ENCODE measurements around the gene SLC8A3.

DNA sequence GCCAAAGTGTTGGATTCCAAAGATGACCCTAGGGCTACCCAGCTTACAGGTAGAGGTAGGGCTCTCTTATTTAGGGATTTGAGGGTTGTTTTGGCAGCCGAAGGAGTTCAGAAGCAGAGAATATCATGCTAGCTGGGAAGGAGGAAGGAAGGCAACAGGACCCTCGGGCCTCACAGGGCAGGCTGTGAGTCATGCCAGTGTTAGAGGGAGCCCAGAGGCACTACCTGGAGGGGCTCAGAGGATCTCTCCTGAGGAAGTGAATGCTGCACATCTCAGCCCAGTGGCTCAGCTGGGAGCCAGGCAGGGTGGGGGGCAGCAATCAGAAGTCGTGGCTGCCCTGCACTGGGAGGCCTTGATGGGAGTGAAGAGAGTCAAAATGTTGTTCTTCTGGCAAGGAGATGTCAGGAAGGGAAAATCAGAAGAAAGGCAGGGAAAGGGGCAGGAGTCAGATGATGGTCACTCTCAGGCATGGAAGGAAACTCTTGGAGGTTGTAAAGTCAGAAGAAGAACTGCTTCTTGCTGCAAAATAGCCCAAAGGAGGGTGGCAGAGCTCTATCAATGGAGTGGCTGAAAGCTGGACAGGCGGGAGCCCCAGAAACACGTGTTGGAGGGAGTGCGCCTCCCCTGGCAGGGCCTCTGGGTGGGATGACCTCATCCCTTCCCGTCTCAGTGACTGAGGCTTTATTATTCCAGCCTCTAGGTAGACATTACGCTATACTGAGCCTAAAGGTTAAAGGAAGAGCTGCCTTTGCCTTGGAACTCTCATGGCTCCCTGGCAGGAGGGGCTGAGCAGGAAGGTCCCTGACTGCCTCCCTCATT, 168.2 kb downstream of the SLC8A3 start:
- TF ChIP-seq, protein P1, sequence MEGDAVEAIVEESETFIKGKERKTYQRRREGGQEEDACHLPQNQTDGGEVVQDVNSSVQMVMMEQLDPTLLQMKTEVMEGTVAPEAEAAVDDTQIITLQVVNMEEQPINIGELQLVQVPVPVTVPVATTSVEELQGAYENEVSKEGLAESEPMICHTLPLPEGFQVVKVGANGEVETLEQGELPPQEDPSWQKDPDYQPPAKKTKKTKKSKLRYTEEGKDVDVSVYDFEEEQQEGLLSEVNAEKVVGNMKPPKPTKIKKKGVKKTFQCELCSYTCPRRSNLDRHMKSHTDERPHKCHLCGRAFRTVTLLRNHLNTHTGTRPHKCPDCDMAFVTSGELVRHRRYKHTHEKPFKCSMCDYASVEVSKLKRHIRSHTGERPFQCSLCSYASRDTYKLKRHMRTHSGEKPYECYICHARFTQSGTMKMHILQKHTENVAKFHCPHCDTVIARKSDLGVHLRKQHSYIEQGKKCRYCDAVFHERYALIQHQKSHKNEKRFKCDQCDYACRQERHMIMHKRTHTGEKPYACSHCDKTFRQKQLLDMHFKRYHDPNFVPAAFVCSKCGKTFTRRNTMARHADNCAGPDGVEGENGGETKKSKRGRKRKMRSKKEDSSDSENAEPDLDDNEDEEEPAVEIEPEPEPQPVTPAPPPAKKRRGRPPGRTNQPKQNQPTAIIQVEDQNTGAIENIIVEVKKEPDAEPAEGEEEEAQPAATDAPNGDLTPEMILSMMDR (IDR thresholded peaks at IDR 0.05) = no peak
- TF ChIP-seq POLR2A (IDR thresholded peaks at IDR 0.05) = no peak
- no peak for TF ChIP-seq POLR2AphosphoS5 (IDR thresholded peaks at IDR 0.05)

Data from gastroesophageal sphincter (tissue), 3 donors.